A549 (cell line): ENCODE data around the gene KEAP1. TPM values are rescaled to one million over a fixed set of nuclear protein-coding genes. Genes with fewer than 3 reads are reported as not detected.
A peak's percentile ranks its signal among the peaks of the same experiment; 100 is the strongest.

Experiments used
- ATAC-seq, 2 experiments: fragments of 200-7000 bp in 1 of 2; fragments of >200 bp in 1 of 2; cut with Nextera tagmentation in 1 of 2; cut with Tn5 transposase in 1 of 2; 3 replicates each; pipeline versions ENCODE4 v1.8.0 to v1.9.1; 2018 to 2020; ENCODE audit warnings: mild to moderate bottlenecking in 1 of 2, moderate library complexity in 1 of 2
- CTCF ChIA-PET: fragments of 300-600 bp; sonication (Branson Sonifier 250); formaldehyde crosslinking; extraction: SDS; loops from one replicate; lab custom pipeline; 2021; ENCODE audit warnings: antibody characterized with exemption, inconsistent platforms; lab: Yijun Ruan, JAX
- POLR2A ChIA-PET: fragments of 350-600 bp; formaldehyde crosslinking; extraction: SDS; loops from one replicate; lab custom pipeline; 2021; ENCODE audit warnings: antibody characterized with exemption, inconsistent platforms; lab: Yijun Ruan, JAX
- DNase-seq, 2 experiments: peaks; one replicate each; pipeline versions ENCODE4 v3.0.0 to v3.0.0-alpha.2; 2011 to 2016; ENCODE audit warnings: low read depth in 1 of 2, low spot score in 1 of 2
- FAIRE-seq: peaks from 2 replicates; lab custom pipeline; 2011; peaks lifted over from hg19 to GRCh38; lab: Jason Lieb, UNC
- H3K27ac ChIP-seq, 2 experiments: fragments of >200 bp; sonication (Bioruptor Twin); formaldehyde crosslinking; 3 replicates each; pipeline ENCODE4 v1.5.1; 2016 to 2017
- H3K4me1 ChIP-seq: fragments of >200 bp; sonication (Bioruptor Twin); formaldehyde crosslinking; 3 replicates; pipeline ENCODE4 v1.6.1; 2016
- H3K4me2 ChIP-seq: fragments of >200 bp; sonication (Bioruptor Twin); formaldehyde crosslinking; 3 replicates; pipeline ENCODE4 v1.6.1; 2016
- H3K4me3 ChIP-seq: fragments of >200 bp; sonication (Bioruptor Twin); formaldehyde crosslinking; 3 replicates; pipeline ENCODE4 v1.5.1; 2016
- H3K9me3 ChIP-seq: fragments of >200 bp; sonication (Bioruptor Twin); formaldehyde crosslinking; 3 replicates; pipeline ENCODE4 v1.6.1; 2016
- CBX2 ChIP-seq: fragments of 200-600 bp; sonication (generic); IDR thresholded peaks from 2 replicates; pipeline ENCODE4 v1.6.1; 2016; ENCODE audit warnings: low read depth, mild to moderate bottlenecking, borderline replicate concordance
- CEBPB ChIP-seq, 2 experiments: fragments of >200 bp in 1 of 2; sonication (Bioruptor Twin) in 1 of 2; formaldehyde crosslinking in 1 of 2; IDR thresholded peaks; 2 replicates each; pipeline ENCODE4 v1.6.1; 2012 to 2016
- CHD2 ChIP-seq: fragments of 150-350 bp; IDR thresholded peaks from 2 replicates; pipeline ENCODE4 v1.6.1; 2014; ENCODE audit warnings: low read length; ENCODE audit not compliant: partially characterized antibody
- CHD4 ChIP-seq: fragments of 200-600 bp; sonication (generic); IDR thresholded peaks from 2 replicates; pipeline ENCODE4 v1.6.1; 2016; ENCODE audit warnings: antibody characterized with exemption, mild to moderate bottlenecking, borderline replicate concordance
- CTCF ChIP-seq: fragments of >200 bp; sonication (Bioruptor Twin); formaldehyde crosslinking; IDR thresholded peaks from 3 replicates; pipeline ENCODE4 v1.5.1; 2016
- EHMT2 ChIP-seq: fragments of 200-600 bp; sonication (generic); IDR thresholded peaks from 2 replicates; pipeline ENCODE4 v1.6.1; 2016; ENCODE audit warnings: antibody characterized with exemption, low read depth, mild to moderate bottlenecking, moderate library complexity
- EP300 ChIP-seq, 2 experiments: fragments of >200 bp; sonication (Bioruptor Twin); formaldehyde crosslinking; IDR thresholded peaks; 2 replicates in 1 of 2; 3 replicates in 1 of 2; pipeline ENCODE4 v1.6.1; 2016 to 2017
- ESRRA ChIP-seq: fragments of 150-350 bp; IDR thresholded peaks from 2 replicates; pipeline ENCODE4 v1.6.1; 2014; ENCODE audit warnings: mild to moderate bottlenecking, low read length, borderline replicate concordance
- FOSB ChIP-seq: fragments of 250-450 bp; sonication (Bioruptor Pico); IDR thresholded peaks from 2 replicates; pipeline ENCODE4 v1.5.0; 2020; ENCODE audit warnings: mild to moderate bottlenecking, moderate library complexity
- HMGXB4 ChIP-seq: fragments of 250-450 bp; sonication (Bioruptor Pico); IDR thresholded peaks from 2 replicates; pipeline ENCODE4 v1.5.0; 2021; ENCODE audit warnings: mild to moderate bottlenecking, moderate library complexity, borderline replicate concordance
- JUNB ChIP-seq: fragments of >200 bp; sonication (Bioruptor Twin); formaldehyde crosslinking; IDR thresholded peaks from 2 replicates; pipeline ENCODE4 v1.6.1; 2016
- KDM1A ChIP-seq: fragments of 200-600 bp; sonication (generic); IDR thresholded peaks from 2 replicates; pipeline ENCODE4 v1.6.1; 2016; ENCODE audit warnings: low read depth, mild to moderate bottlenecking
- MYC ChIP-seq: IDR thresholded peaks from 2 replicates; pipeline ENCODE4 v1.6.1; 2012; ENCODE audit warnings: mild to moderate bottlenecking, inconsistent platforms, low read length, improper control_type of control experiment, borderline replicate concordance
- POLR2A ChIP-seq: IDR thresholded peaks from 2 replicates; pipeline ENCODE4 v1.6.1; 2012; ENCODE audit warnings: mild to moderate bottlenecking, low read length
- RAD21 ChIP-seq, 2 experiments: fragments of >200 bp in 1 of 2; sonication (Bioruptor Twin) in 1 of 2; formaldehyde crosslinking in 1 of 2; IDR thresholded peaks in 1 of 2; conservative IDR thresholded peaks in 1 of 2; 2 replicates in 1 of 2; 3 replicates in 1 of 2; pipeline ENCODE4 v1.6.1; 2012 to 2018; ENCODE audit warnings: inconsistent platforms in 1 of 2
- RARB ChIP-seq: fragments of 250-450 bp; sonication (Bioruptor Pico); IDR thresholded peaks from 2 replicates; pipeline ENCODE4 v1.8.0; 2021; ENCODE audit warnings: mild to moderate bottlenecking, moderate library complexity
- RFX5 ChIP-seq: fragments of 450-650 bp; IDR thresholded peaks from 2 replicates; pipeline ENCODE4 v1.7.1; 2014; ENCODE audit warnings: antibody characterized with exemption, mild to moderate bottlenecking, moderate library complexity
- RNF2 ChIP-seq: fragments of 200-600 bp; sonication (generic); IDR thresholded peaks from 2 replicates; pipeline ENCODE4 v1.6.1; 2016; ENCODE audit warnings: low read depth, mild to moderate bottlenecking, antibody characterized with exemption, moderate library complexity, borderline replicate concordance
- SMC3 ChIP-seq: fragments of >200 bp; sonication (Bioruptor Twin); formaldehyde crosslinking; IDR thresholded peaks from 3 replicates; pipeline ENCODE4 v1.6.1; 2018; ENCODE audit warnings: inconsistent platforms
- ZSCAN20 ChIP-seq: fragments of 250-450 bp; sonication (Bioruptor Pico); IDR thresholded peaks from 2 replicates; pipeline ENCODE4 v1.8.0; 2022; ENCODE audit warnings: mild to moderate bottlenecking, moderate library complexity
- WGBS: methylation state at CpG from one replicate; pipeline ENCODE4 v1.1.6; 2017; ENCODE audit errors: missing lambda C conversion rate; 5-methylcytosine and 5-hydroxymethylcytosine counted together
- polyA plus RNA-seq, 4 experiments: library from polyadenylated mRNA; depleted of rRNA in 3 of 4; stranded (reverse); fragments of >200 nt; fragmentation: RNase III in 1 of 4; extraction: RNeasy Plus Mini Kit Qiagen cat#74134 plus additional on column Dnase treatment in 1 of 4; gene quantifications; 2 replicates in 3 of 4; 3 replicates in 1 of 4; pipeline ENCODE4 v1.2.3, GENCODE V29; 2011 to 2017
- TF ChIP-seq, protein P1 (sequence below): IDR thresholded peaks from 2 replicates; pipeline ENCODE4 v1.6.1; 2012
- TF ChIP-seq, protein P2 (sequence below): fragments of >200 bp; sonication (Bioruptor Twin); formaldehyde crosslinking; IDR thresholded peaks from 3 replicates; pipeline ENCODE4 v1.6.1; 2016

The KEAP1 gene
- polyA plus RNA-seq, 2 of the 4 experiments (the other 2 are of a cell fraction), result 49.3 to 67.7 TPM

DNA sequence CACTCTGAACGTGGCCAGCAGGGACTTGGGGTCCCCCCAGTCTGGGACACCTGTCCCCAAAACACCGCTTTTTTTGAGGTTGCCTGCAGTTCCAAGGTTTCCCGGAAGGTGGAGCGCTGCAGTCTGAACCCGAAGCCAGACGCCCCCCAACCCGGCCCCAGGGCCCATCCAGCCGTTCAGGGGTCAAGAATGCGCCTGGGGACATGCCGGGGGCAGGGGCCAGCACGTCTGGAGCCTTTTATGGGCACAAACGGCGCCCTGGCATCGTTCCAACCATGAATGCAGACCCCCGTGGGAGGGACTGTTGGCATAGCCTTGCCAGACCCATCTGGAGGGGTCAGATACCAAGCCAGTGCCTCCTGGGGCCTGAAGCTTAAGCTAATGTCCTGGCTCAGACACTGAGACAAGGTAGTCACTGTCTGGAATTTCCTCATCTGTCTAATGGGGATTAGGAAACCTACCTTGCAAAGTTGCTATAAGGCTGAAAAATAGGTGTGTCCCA lies 7.2 kb upstream of the KEAP1 start:
- ATAC-seq (peak; percentile 43 to 68; a peak in 3 of 6 replicates), DNase-seq (peak in 1 of 2 experiments; percentile 28), FAIRE-seq (no peak)
- ChIA-PET CTCF (interaction anchor here (0.6 to 2.6 kb wide), 14 partner anchors 9 to 190 kb away, joined by 3 to 11 read pairs (median 4); partner anchors contain the start of gene QTRT1), POLR2A (interaction anchor here (0.5 kb wide), 1 partner anchor 28 kb away, joined by 3 read pairs; no protein-coding TSS in a partner anchor)
- H3K9me3 ChIP-seq, result no peaks in the 10 kb centered on the region
- no peak overlapping the region for H3K4me3 ChIP-seq
- H3K27ac ChIP-seq, result peak overlapping the region in 1 of 2 experiments; percentile 77; a peak in 2 of 6 replicates
- WGBS, result 56% methylated on average over 2 of the region's 15 CpGs
- H3K4me1 ChIP-seq, result peaks cover 11% of the 10 kb centered on the region; the same call in 2 of the 3 replicates
- peak overlapping the region; percentile 66 for H3K4me2 ChIP-seq
- TF ChIP-seq SMC3 (peak; percentile 46), CTCF (peak; percentile 49), CHD2 (no peak)

- CTCF ChIA-PET, result interaction anchor here (0.6 to 2.6 kb wide), 8 partner anchors 7 to 191 kb away, joined by 3 to 11 read pairs (median 4); partner anchors contain the start of gene QTRT1
- Histone ChIP-seq H3K4me1 (peaks cover 11% of the 10 kb centered on the region; the same call in 2 of the 3 replicates), H3K9me3 (no peaks in the 10 kb centered on the region), H3K4me2 (no peak overlapping the region), H3K27ac (no peak overlapping the region), H3K4me3 (no peak overlapping the region)
- POLR2A ChIA-PET, result interaction anchor here (0.6 kb wide), 1 partner anchor 15 kb away, joined by 6 read pairs; no protein-coding TSS in a partner anchor
- DNase-seq, result no peak
- WGBS, result 66% methylated on average over 3 of the region's 3 CpGs
- no peak for FAIRE-seq
- no peak for ATAC-seq
- TF ChIP-seq ZSCAN20 (no peak), KDM1A (no peak)
These were observed 5.6 kb upstream of the KEAP1 start for GRCh38 chr19:10508707-10509106.

- Histone ChIP-seq H3K4me2 (no peak overlapping the region), H3K9me3 (no peaks in the 10 kb centered on the region), H3K27ac (no peak overlapping the region), H3K4me1 (peaks cover 17% of the 10 kb centered on the region; the same call in 2 of the 3 replicates), H3K4me3 (no peak overlapping the region)
- DNase-seq (no peak), FAIRE-seq (no peak), ATAC-seq (no peak)
- ChIA-PET CTCF (interaction anchor here (0.6 to 2.4 kb wide), 6 partner anchors 9 to 65 kb away, joined by 3 to 9 read pairs (median 5); partner anchors contain the start of gene KRI1), POLR2A (interaction anchor here (0.6 kb wide), 1 partner anchor 15 kb away, joined by 6 read pairs; no protein-coding TSS in a partner anchor)
- 91% methylated on average over 14 of the region's 16 CpGs for WGBS
- TF ChIP-seq RARB (CRISPR knock-in tag) (no peak), MYC (no peak), ESRRA (no peak), POLR2A (no peak), JUNB (no peak), CEBPB (IDR thresholded peaks at IDR 0.05) (no peak), RAD21 (conservative IDR thresholded peaks at IDR 0.05 in 1 of 2, IDR thresholded peaks at IDR 0.05 in 1 of 2) (no peak), RFX5 (no peak), EHMT2 (no peak), EP300 (IDR thresholded peaks at IDR 0.05) (no peak), HMGXB4 (CRISPR knock-in tag) (no peak), RNF2 (no peak), CBX2 (no peak), CHD4 (no peak), FOSB (CRISPR knock-in tag) (no peak), CHD2 (no peak)
- TF ChIP-seq, protein P1, sequence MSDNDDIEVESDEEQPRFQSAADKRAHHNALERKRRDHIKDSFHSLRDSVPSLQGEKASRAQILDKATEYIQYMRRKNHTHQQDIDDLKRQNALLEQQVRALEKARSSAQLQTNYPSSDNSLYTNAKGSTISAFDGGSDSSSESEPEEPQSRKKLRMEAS, result no peak
- TF ChIP-seq, protein P2, sequence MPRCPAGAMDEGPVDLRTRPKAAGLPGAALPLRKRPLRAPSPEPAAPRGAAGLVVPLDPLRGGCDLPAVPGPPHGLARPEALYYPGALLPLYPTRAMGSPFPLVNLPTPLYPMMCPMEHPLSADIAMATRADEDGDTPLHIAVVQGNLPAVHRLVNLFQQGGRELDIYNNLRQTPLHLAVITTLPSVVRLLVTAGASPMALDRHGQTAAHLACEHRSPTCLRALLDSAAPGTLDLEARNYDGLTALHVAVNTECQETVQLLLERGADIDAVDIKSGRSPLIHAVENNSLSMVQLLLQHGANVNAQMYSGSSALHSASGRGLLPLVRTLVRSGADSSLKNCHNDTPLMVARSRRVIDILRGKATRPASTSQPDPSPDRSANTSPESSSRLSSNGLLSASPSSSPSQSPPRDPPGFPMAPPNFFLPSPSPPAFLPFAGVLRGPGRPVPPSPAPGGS, result no peak
These were observed 4.9 kb upstream of the KEAP1 start for GRCh38 chr19:10508036-10508435.
